Lung (tissue), 12 donors: ENCODE results near the gene RASL10B. TPM values are rescaled to one million over a fixed set of nuclear protein-coding genes. Genes with fewer than 3 reads are reported as not detected.

Source experiments
- ATAC-seq: fragments of 200-7000 bp; cut with Tn5 transposase; one replicate; pipeline ENCODE4 v1.9.1; 2020; ENCODE audit warnings: moderate number of reproducible peaks; ENCODE audit not compliant: insufficient read depth, low FRiP score
- DNase-seq, 3 donors: peaks; one replicate each; pipeline ENCODE4 v3.0.0-alpha.2; 2013 to 2017
- H3K27ac ChIP-seq, 2 donors: one replicate each; pipeline ENCODE4 v1.5.1; 2013; ENCODE audit warnings: mild to moderate bottlenecking in 2 of 2, moderate library complexity in 2 of 2, control low read depth in 1 of 2, inconsistent platforms in 1 of 2, low read depth in 1 of 2, low read length in 1 of 2
- H3K27me3 ChIP-seq, 3 donors: one replicate each; pipeline ENCODE4 v1.5.1; 2013; ENCODE audit warnings: low read length in 2 of 3; ENCODE audit not compliant: control insufficient read depth in 3 of 3, insufficient read depth in 3 of 3
- H3K36me3 ChIP-seq, 4 donors: one replicate each; pipeline ENCODE4 v1.5.1; 2013; ENCODE audit warnings: low read length in 4 of 4, mild to moderate bottlenecking in 1 of 4, moderate library complexity in 1 of 4; ENCODE audit not compliant: control insufficient read depth in 4 of 4, insufficient read depth in 4 of 4
- H3K4me1 ChIP-seq, 5 donors: one replicate each; pipeline ENCODE4 v1.5.1; 2013; ENCODE audit warnings: low read length in 5 of 5, mild to moderate bottlenecking in 2 of 5, moderate library complexity in 1 of 5; ENCODE audit not compliant: control insufficient read depth in 5 of 5, insufficient read depth in 5 of 5
- H3K4me3 ChIP-seq: one replicate; pipeline ENCODE4 v1.5.1; 2013; ENCODE audit warnings: mild to moderate bottlenecking, control low read depth, moderate library complexity
- H3K9ac ChIP-seq, 2 donors: one replicate each; pipeline ENCODE4 v1.5.1; 2013; ENCODE audit warnings: low read length in 2 of 2, control low read depth in 1 of 2; ENCODE audit not compliant: insufficient read depth in 1 of 2
- H3K9me3 ChIP-seq, 4 donors: one replicate each; pipeline ENCODE4 v1.5.1; 2013; ENCODE audit warnings: low read length in 3 of 4, mild to moderate bottlenecking in 1 of 4, moderate library complexity in 1 of 4; ENCODE audit not compliant: control insufficient read depth in 4 of 4, insufficient read depth in 3 of 4
- WGBS, 2 donors: extraction: QIAGEN DNeasy Blood & Tissue Kit; methylation state at CpG; one replicate each; pipeline ENCODE4 v1.1.7; 2013; 5-methylcytosine and 5-hydroxymethylcytosine counted together
- polyA plus RNA-seq, 2 donors: library from polyadenylated mRNA; stranded (reverse); fragments of 200-250 nt; gene quantifications; one replicate each; pipeline ENCODE4 v1.2.1, GENCODE V29; 2013
- total RNA-seq, 2 donors: library from RNA; depleted of rRNA in 1 of 2; stranded (reverse); fragments of >200 nt in 1 of 2; gene quantifications; one replicate each; pipeline ENCODE4 v1.2.1, GENCODE V29; 2014 to 2021
- TF ChIP-seq, protein P1 (sequence below): IDR thresholded peaks from 2 replicates; pipeline ENCODE4 v1.5.1; 2012; ENCODE audit warnings: mild to moderate bottlenecking; ENCODE audit errors: control extremely low read depth, extremely low read depth
- donor health status: control.
- donor health status: control.
- donor health status: Bipolar disorder and iron deficiency.
- donor health status: healthy.
- donor health status: DM: yes; HTN: yes; CAD: no.

The RASL10B gene
- total and polyA plus RNA-seq, 4 donors: 0.57 to 1.00 (median 0.80) TPM; not detected in 1

DNA sequence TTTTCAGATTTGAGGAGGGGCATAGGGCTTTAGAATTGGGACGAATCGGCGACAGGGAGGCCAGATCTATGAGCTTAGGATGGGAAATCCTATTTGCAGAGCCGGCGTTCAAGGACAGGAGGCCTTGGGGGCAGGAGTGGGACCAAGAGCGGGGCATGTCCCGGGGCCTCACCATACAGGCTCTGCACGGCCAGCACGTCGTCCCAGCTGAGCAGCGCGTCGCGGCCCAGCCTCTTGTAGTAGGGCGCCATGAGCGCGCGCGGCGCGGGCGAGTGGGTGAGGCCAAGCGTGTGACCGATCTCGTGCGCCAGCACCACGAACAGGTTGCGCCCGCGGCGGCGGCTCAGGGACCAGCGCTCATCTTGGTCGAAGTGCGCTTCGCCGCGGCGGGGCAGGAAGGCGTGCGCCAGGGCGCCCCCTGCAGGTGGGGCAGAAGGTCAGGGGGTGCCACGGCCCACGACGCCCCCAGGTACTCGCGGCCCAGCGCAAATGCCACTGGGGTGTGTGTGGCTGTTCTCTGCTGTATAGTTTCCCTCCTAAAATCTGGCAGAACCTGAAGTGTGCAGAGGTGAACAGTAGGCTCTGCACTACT is 38.6 kb downstream of the RASL10B start:
- H3K4me1 ChIP-seq: peaks cover 0 to 23% (median 5%) of the 10 kb centered on the region in 5 donors

DNA sequence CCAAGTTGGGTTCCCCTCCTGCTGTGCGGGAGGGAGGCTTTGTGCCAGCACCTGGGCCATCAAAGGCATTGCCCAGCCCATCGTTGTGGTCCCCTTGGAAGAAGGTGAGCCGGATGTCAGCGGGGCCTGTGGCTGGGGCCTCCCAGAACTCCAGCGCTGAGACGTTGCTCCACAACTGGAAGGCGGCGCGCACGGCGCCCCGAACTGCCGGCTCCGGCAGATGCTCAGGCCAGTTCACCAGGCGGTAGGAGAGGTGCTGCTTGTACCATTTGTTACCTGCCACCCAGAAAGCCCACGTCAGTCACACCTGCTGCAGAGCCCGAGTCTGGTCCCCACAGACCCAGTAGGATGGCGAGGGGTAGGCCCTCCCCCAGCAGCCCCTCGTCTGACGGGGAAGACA is 41.7 kb downstream of the RASL10B start:
- no peak overlapping the region for H3K9ac ChIP-seq
- ATAC-seq (no peak), DNase-seq (no peak)
- H3K27me3 ChIP-seq: no peaks in the 10 kb centered on the region
- 77 to 79% methylated on average over 20 of the region's 20 CpGs for WGBS, 2 donors
- H3K4me3 ChIP-seq: no peak overlapping the region
- H3K27ac ChIP-seq: peak overlapping the region in 1 of 2 donors; percentile 78
- H3K36me3 ChIP-seq: peaks cover 0 to 2% (median 0%) of the 10 kb centered on the region in 4 donors
- TF ChIP-seq, protein P1, sequence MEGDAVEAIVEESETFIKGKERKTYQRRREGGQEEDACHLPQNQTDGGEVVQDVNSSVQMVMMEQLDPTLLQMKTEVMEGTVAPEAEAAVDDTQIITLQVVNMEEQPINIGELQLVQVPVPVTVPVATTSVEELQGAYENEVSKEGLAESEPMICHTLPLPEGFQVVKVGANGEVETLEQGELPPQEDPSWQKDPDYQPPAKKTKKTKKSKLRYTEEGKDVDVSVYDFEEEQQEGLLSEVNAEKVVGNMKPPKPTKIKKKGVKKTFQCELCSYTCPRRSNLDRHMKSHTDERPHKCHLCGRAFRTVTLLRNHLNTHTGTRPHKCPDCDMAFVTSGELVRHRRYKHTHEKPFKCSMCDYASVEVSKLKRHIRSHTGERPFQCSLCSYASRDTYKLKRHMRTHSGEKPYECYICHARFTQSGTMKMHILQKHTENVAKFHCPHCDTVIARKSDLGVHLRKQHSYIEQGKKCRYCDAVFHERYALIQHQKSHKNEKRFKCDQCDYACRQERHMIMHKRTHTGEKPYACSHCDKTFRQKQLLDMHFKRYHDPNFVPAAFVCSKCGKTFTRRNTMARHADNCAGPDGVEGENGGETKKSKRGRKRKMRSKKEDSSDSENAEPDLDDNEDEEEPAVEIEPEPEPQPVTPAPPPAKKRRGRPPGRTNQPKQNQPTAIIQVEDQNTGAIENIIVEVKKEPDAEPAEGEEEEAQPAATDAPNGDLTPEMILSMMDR: no peak
- no peaks in the 10 kb centered on the region for H3K9me3 ChIP-seq
- peaks cover 0 to 32% (median 15%) of the 10 kb centered on the region in 5 donors for H3K4me1 ChIP-seq

More for the DNA sequence above, 38.6 kb downstream of the RASL10B start:
- TF ChIP-seq, protein P1: no peak
- H3K9ac ChIP-seq: no peak overlapping the region
- no peak for ATAC-seq
- H3K27me3 ChIP-seq: no peaks in the 10 kb centered on the region
- DNase-seq: no peak
- no peaks in the 10 kb centered on the region for H3K9me3 ChIP-seq
- H3K27ac ChIP-seq: no peak overlapping the region
- H3K4me3 ChIP-seq: no peak overlapping the region
- 96 to 98% methylated on average over 48 of the region's 48 CpGs for WGBS, 2 donors
- peaks cover 0 to 2% (median 0%) of the 10 kb centered on the region in 4 donors for H3K36me3 ChIP-seq

GRCh38 chr17:35773679-35774425 is 42.4 kb downstream of the RASL10B start:
- ATAC-seq: peak; percentile 56
- Histone ChIP-seq H3K36me3 (peaks cover 0 to 2% (median 0%) of the 10 kb centered on the region in 4 donors), H3K27me3 (no peaks in the 10 kb centered on the region), H3K9me3 (no peaks in the 10 kb centered on the region), H3K4me1 (peaks cover 0 to 32% (median 16%) of the 10 kb centered on the region in 5 donors), H3K4me3 (no peak overlapping the region), H3K9ac (no peak overlapping the region), H3K27ac (peak overlapping the region in 1 of 2 donors; percentile 78)
- TF ChIP-seq, protein P1: no peak
- DNase-seq: peak in 1 of 3 donors; percentile 17
- 54 to 82% methylated on average over 10 of the region's 10 CpGs for WGBS, 2 donors
